ENCODE data around the gene HSPD1.
"Not testable (repeated sequence)": the region's sequence is repeated elsewhere in the genome, so short reads cannot be mapped to it uniquely, and the experiment has no call there.

The HSPD1 gene

DNA sequence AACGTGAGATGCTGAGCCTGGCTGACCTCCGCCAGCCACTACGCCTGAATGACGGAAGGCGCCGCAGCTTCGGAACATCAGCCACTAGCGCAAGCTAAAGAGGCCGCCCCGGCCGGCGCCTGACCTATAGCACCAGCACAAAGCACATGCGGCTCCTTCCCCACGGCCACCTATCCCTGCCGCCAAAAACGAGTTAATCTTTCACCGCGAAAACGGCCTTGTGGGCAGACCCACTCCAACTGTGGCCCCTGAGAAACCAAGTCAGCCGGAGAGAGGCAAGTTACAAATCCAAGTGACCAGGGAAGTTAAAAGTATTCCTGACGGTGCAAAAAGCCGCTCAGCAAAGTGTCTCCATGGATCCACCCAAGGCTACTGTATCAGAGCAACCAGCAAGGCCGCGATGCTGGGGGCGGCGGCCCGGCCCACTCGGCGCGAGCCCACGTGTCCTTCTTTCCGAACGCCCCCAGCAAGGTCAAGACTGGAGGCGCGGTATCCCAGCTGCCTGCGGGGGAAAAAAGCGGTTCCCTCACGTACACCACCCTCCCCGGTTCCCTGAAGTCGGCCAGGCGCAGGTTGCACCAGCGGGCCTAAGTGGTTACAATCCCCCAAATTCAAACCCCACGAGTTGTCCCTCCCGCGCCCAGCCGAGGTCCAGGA, 575 bp downstream of the HSPD1 start:
- FAIRE-seq, result peak; percentile 81

DNA sequence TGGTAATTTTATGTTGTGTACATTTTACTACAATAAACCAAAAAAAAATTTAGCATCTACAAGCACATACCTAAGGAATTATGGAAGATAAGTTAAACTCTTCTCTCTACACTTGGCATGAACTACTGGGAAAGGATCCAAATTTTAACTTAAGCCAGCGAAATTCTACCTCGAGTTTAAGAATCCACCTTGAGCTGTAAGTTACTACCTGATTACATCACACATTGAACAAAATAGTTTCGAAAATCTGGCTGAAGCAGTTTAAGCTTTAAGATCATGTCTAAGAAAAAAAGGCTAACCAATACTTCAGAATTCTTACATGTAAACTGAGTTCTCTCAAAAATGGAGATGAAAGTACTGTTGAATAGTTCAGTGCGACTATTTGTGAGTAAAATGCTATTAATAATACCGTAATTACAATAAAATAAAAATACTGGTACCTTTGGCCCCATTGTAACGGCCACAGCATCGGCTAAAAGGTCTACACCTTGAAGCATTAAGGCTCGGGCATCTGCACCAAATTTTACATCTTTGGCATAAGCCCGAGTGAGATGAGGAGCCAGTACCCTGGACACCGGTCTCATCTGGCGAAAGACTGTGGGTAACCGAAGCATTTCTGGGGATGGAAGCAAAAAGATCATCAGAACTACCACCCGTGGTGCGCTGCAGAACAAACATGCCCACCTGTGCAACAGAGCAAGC, 1.3 kb downstream of the HSPD1 start:
- TF ChIP-seq TAF1 (IDR thresholded peaks at IDR 0.05; ENCODE audit: low read depth, low read length) (no peak), PAX5 (IDR thresholded peaks at IDR 0.05; ENCODE audit: insufficient read depth, low read length, severe bottlenecking) (no peak), POU2F2 (IDR thresholded peaks at IDR 0.05; ENCODE audit: low read depth, low read length) (no peak), POLR2A (IDR thresholded peaks at IDR 0.05; ENCODE audit: low read depth, low read length) (no peak), SPI1 (IDR thresholded peaks at IDR 0.05; ENCODE audit: low read depth, low read length) (no peak), POLR2AphosphoS5 (IDR thresholded peaks at IDR 0.05; ENCODE audit: low read depth, low read length) (no peak)
- FAIRE-seq (peak; percentile 31), DNase-seq (ENCODE audit: insufficient read length, low spot score) (no peak)

More for the DNA sequence above, 575 bp downstream of the HSPD1 start:
- DNase-seq (ENCODE audit: insufficient read length, low spot score), result peak; percentile 27
- TF ChIP-seq SPI1 (IDR thresholded peaks at IDR 0.05; ENCODE audit: low read depth, low read length), result no peak
- TF ChIP-seq PAX5 (IDR thresholded peaks at IDR 0.05; ENCODE audit: insufficient read depth, low read length, severe bottlenecking), result no peak
- TF ChIP-seq POLR2AphosphoS5 (IDR thresholded peaks at IDR 0.05; ENCODE audit: low read depth, low read length), result no peak
- no peak for TF ChIP-seq TAF1 (IDR thresholded peaks at IDR 0.05; ENCODE audit: low read depth, low read length)
- TF ChIP-seq POU2F2 (IDR thresholded peaks at IDR 0.05; ENCODE audit: low read depth, low read length), result no peak
- TF ChIP-seq POLR2A (IDR thresholded peaks at IDR 0.05; ENCODE audit: low read depth, low read length), result no peak

DNA sequence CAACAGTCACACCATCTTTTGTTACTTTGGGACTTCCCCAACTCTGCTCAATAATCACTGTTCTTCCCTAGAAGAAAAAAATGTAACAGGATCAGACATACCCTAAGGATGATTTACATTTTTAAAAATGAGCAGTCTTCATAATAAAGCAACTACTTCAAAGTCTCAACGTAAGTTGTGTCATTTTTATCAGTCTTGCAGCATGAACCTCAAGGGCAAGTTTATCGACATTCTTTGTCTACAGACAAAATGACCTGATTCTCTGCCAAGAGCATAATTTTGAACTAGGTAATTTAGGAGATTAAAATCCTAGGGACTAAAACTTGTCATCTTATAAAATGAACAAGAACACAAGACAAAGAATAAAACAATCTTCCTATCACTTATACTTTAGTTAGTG, 2.3 kb downstream of the HSPD1 start:
- no peak for DNase-seq (ENCODE audit: insufficient read length, low spot score)
- FAIRE-seq, result no peak
- TF ChIP-seq POLR2AphosphoS5 (IDR thresholded peaks at IDR 0.05; ENCODE audit: low read depth, low read length) (no peak), POU2F2 (IDR thresholded peaks at IDR 0.05; ENCODE audit: low read depth, low read length) (no peak), POLR2A (IDR thresholded peaks at IDR 0.05; ENCODE audit: low read depth, low read length) (no peak), SPI1 (IDR thresholded peaks at IDR 0.05; ENCODE audit: low read depth, low read length) (no peak), PAX5 (IDR thresholded peaks at IDR 0.05; ENCODE audit: insufficient read depth, low read length, severe bottlenecking) (no peak), TAF1 (IDR thresholded peaks at IDR 0.05; ENCODE audit: low read depth, low read length) (no peak)

DNA sequence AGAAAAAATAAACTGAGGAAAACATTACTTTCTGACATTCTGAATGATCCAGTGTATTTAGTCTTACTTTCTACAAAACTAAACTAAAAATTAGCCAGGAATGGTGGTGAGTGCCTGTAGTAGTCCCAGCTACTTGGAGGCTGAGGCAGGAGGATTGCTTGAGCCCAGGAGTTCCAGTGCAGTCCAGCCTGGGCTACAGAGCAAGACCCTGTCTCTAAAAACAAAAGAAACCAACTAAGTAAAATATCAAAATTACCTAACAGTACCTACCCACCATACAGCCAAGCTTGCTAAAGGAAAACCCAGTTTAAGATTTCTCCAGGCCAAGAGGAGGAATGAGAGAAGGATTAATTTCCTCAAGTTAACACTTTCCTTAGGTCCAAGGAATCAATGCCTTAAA, 2.9 kb downstream of the HSPD1 start:
- TF ChIP-seq POU2F2 (IDR thresholded peaks at IDR 0.05; ENCODE audit: low read depth, low read length), result no peak
- TF ChIP-seq TAF1 (IDR thresholded peaks at IDR 0.05; ENCODE audit: low read depth, low read length), result no peak
- no peak for TF ChIP-seq SPI1 (IDR thresholded peaks at IDR 0.05; ENCODE audit: low read depth, low read length)
- no peak for TF ChIP-seq POLR2A (IDR thresholded peaks at IDR 0.05; ENCODE audit: low read depth, low read length)
- no peak for TF ChIP-seq PAX5 (IDR thresholded peaks at IDR 0.05; ENCODE audit: insufficient read depth, low read length, severe bottlenecking)
- no peak for TF ChIP-seq POLR2AphosphoS5 (IDR thresholded peaks at IDR 0.05; ENCODE audit: low read depth, low read length)
- FAIRE-seq (no peak), DNase-seq (ENCODE audit: insufficient read length, low spot score) (no peak)

DNA sequence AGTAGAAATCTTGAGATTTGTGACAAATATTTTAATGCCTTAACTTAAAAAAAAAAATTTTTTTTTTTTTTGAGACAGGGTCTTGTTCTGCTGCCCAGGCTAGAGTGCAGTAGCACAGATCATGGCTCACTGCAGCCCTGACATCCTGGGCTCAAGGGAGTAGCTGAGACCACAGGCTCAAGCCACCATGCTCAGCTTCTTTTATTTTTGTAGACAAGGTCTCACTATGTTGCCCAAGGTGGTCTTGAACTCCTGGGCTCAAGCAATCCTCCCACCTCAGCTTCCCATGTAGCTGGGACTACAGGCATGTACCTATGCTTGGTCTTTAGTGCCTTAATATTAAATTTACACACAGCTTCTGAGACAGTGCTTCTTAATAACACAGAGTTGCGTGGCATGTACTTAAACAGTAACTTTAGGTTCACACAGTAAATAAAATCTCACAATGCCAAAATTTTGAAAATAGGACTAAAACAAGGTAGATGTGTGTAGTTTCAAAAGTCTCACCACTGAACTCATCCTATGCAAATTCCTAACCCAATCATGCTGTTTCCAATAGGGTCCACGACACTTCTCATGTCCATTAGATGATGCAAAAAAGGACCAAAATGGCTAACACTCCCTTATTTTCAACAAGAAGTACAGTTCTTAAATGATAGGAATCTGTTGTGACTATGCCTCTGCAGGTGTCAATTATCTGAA, 4.1 kb downstream of the HSPD1 start:
- no peak for FAIRE-seq
- no peak for DNase-seq (ENCODE audit: insufficient read length, low spot score)

DNA sequence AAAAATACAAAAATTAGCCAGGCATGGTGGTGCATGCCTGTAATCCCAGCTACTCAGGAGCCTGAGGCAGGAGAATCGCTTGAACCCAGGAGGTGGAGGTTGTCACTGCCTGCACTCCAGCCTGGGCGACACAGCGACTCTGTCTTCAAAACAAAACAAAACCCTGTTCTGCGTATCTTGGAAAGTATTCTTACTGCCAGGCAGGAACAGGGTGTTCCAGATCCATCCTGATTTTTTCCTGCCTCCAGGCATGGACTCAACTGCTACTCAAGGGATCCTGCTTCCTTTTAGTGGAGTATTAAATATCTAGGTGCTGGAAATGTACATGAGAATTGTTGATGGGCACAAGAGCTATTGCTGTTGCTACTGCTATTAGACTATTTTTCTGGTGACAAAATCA, 12.3 kb downstream of the HSPD1 start:
- DNase-seq (ENCODE audit: insufficient read length, low spot score) (no peak), FAIRE-seq (no peak)
- TF ChIP-seq SPI1 (IDR thresholded peaks at IDR 0.05; ENCODE audit: low read depth, low read length) (no peak), POLR2A (IDR thresholded peaks at IDR 0.05; ENCODE audit: low read depth, low read length) (no peak), POU2F2 (IDR thresholded peaks at IDR 0.05; ENCODE audit: low read depth, low read length) (no peak), TAF1 (IDR thresholded peaks at IDR 0.05; ENCODE audit: low read depth, low read length) (no peak), POLR2AphosphoS5 (IDR thresholded peaks at IDR 0.05; ENCODE audit: low read depth, low read length) (no peak), PAX5 (IDR thresholded peaks at IDR 0.05; ENCODE audit: insufficient read depth, low read length, severe bottlenecking) (no peak)

More for the DNA sequence above, 4.1 kb downstream of the HSPD1 start:
- peak; percentile 31; the same call in 1 of the 2 replicates for TF ChIP-seq POLR2A (IDR thresholded peaks at IDR 0.05; ENCODE audit: low read depth, low read length)
- no peak for TF ChIP-seq TAF1 (IDR thresholded peaks at IDR 0.05; ENCODE audit: low read depth, low read length)

DNA sequence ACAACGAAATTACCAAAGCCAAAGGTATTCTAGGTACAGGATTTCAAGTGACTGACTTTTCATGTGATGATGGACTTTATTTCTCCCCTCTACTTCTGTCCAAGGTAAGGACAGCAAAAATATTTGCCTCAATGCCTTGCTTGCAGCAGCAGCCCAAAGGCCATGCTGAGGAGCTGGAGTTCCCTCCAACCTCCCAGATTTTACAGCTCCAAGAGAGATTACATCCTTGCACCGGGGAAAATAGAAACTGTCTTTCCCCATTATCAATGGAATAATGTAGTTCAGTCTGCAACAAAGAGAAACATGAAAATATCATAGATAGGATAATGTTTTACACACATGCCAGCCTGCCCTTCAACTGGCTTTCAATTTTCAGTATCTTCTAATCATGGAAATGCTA, 13.5 kb downstream of the HSPD1 start:
- DNase-seq (ENCODE audit: insufficient read length, low spot score) (no peak), FAIRE-seq (no peak)
- no peak for TF ChIP-seq POU2F2 (IDR thresholded peaks at IDR 0.05; ENCODE audit: low read depth, low read length)
- TF ChIP-seq POLR2AphosphoS5 (IDR thresholded peaks at IDR 0.05; ENCODE audit: low read depth, low read length), result no peak
- no peak for TF ChIP-seq PAX5 (IDR thresholded peaks at IDR 0.05; ENCODE audit: insufficient read depth, low read length, severe bottlenecking)
- TF ChIP-seq TAF1 (IDR thresholded peaks at IDR 0.05; ENCODE audit: low read depth, low read length), result no peak
- TF ChIP-seq POLR2A (IDR thresholded peaks at IDR 0.05; ENCODE audit: low read depth, low read length), result no peak
- no peak for TF ChIP-seq SPI1 (IDR thresholded peaks at IDR 0.05; ENCODE audit: low read depth, low read length)

DNA sequence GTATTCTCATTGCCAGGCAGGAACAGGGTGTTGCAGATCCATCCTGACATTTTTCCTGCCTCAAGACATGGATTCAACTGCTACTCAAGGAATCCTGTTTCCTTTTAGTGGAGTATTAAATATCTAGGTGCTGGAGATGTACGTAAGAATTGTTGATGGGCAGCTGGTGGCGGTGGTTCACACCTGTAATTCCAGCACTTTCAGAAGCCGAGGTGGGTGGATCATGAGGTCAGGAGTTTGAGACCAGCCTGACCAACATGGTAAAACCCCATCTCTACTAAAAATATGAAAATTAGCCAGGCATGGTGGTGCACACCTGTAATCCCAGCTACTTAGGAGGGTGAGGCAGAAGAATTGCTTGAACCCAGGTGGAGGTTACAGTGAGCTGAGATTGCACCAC, 15.4 kb downstream of the HSPD1 start:
- not testable (repeated sequence) for FAIRE-seq; DNase-seq (ENCODE audit: insufficient read length, low spot score)

DNA sequence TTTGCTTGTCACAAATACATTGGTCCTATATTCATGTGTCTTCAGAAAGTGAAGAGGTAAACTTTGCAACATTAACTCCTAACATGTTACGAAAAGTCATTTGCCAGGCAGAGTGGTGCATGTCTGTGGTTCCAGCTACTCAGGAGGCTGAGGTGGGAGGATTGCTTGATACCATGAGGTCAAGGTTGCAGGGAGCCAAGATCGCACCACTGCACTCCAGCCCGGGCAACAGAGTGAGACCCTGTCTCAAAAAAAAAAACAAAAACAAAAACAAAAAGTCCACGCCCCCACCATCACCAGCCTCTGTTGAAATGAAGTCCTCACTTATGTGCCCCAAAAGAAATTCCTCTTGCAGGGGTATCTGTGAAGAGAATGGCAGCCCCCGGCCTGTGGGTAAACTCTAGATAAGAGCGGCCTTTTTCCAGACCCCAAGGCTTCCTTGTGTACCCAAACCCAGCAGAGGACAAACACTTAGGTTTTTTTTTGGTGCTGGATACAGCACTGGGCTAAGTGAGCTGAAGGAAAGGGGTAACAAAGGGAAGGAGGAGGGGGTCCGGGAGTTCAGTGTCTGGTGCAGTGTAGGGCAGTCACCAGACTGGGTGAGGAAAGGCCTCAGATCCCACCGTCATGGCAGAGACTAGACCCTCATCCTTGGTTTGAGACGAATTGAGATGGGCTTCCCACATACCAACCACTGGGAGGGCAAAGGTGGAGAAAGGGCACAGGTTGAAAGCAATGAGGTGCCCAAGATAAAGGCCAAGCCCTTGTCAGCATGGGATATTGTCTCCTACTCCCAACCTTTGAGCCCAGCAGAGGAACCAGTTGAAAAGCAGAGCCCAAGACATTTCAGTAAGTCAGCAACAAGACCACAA, 19.2 kb downstream of the HSPD1 start:
- TF ChIP-seq POLR2AphosphoS5 (IDR thresholded peaks at IDR 0.05; ENCODE audit: low read depth, low read length) (peak; percentile 53; the same call in 1 of the 2 replicates), POLR2A (IDR thresholded peaks at IDR 0.05; ENCODE audit: low read depth, low read length) (no peak)
- no peak for DNase-seq (ENCODE audit: insufficient read length, low spot score)
- no peak for FAIRE-seq
